ENCODE results near the gene TNRC6A. TPM values are rescaled to one million over a fixed set of nuclear protein-coding genes. Genes with fewer than 3 reads are reported as not detected.
"Not testable (repeated sequence)": the region's sequence is repeated elsewhere in the genome, so short reads cannot be mapped to it uniquely, and the experiment has no call there.

The TNRC6A gene
- total RNA-seq, 2 experiments from 2014 or later = 46.8 to 53.1 TPM

DNA sequence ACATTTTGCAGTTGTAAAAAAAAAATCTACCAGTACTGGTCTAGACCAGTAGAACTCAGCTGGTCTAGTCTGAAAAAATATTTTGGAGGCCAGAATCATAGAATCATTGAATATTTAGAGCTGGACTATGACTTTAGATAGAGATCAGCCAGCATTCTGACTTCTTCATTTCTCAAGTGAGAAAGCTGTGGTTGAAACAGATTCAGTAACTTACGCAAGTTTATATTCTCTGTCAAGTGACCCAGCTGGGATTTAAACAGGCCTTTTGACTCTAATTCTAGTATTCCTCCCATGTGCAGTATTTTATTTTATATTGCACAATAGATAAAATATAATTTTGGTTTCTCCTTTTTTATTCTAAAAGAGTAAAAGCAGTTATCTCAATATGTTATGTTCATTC lies 4.9 kb downstream of the TNRC6A start:
- ATAC-seq (ENCODE audit: low read depth) = no peak
- Mint-ChIP-seq H3K27me3 (no peaks in the 10 kb centered on the region), H3K4me1 (peaks cover 37% of the 10 kb centered on the region), H3K27ac (no peak overlapping the region), H3K4me3 (no peak overlapping the region), H3K36me3 (peaks cover 33% of the 10 kb centered on the region), H3K9me3 (no peaks in the 10 kb centered on the region)
- no peak for DNase-seq
- POLR2A ChIA-PET = no interaction called here

DNA sequence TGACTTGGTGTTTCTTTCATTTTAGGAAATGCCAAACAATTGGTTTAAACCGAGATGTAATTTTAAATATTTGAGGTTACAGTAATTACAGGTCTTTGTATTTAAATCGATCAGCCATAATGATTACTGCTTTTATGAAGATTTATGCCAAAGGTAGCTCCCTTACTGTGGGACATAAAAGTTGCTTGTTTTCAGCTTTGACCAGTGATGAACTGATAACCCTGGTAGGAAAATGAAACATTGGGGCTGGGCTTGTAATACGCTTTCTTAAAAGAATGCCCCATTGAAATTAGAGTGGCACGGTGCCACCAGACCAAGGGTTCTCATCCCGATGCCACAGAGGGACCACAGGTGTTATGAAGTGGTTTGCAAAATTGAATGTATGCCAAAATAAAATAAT lies 7.3 kb downstream of the TNRC6A start:
- Mint-ChIP-seq H3K4me3 (no peak overlapping the region), H3K27me3 (no peaks in the 10 kb centered on the region), H3K4me1 (peaks cover 35% of the 10 kb centered on the region), H3K27ac (no peak overlapping the region), H3K9me3 (no peaks in the 10 kb centered on the region), H3K36me3 (peaks cover 35% of the 10 kb centered on the region)
- DNase-seq (no peak), ATAC-seq (ENCODE audit: low read depth) (no peak)
- POLR2A ChIA-PET = no interaction called here

DNA sequence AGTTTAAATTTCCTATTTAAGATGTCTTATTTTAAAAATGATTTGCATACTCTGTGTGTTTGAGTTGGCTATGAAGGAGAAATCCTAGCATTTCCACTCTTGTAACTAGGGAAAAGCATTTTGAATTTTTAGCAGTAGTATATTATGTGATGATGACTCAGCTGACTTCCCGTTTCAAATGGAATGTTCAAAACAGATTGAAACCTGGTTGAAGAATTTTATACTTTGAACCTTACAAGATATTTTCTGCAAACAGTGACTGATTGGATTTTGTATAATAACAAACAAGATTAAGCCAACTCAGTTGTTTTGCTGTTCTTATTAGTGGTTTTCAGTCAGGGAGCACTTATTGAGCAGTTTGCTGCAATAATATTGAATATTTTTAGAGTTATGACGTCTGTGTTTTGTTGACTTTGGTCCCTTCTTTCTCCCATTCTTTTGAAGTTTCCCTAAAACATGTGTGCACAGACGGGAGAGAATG lies 8.0 kb downstream of the TNRC6A start:
- POLR2A ChIA-PET = no interaction called here
- Mint-ChIP-seq H3K27me3 (no peaks in the 10 kb centered on the region), H3K27ac (no peak overlapping the region), H3K36me3 (peaks cover 31% of the 10 kb centered on the region), H3K9me3 (no peaks in the 10 kb centered on the region), H3K4me1 (peaks cover 28% of the 10 kb centered on the region), H3K4me3 (no peak overlapping the region)
- ATAC-seq (ENCODE audit: low read depth) = no peak
- no peak for DNase-seq

DNA sequence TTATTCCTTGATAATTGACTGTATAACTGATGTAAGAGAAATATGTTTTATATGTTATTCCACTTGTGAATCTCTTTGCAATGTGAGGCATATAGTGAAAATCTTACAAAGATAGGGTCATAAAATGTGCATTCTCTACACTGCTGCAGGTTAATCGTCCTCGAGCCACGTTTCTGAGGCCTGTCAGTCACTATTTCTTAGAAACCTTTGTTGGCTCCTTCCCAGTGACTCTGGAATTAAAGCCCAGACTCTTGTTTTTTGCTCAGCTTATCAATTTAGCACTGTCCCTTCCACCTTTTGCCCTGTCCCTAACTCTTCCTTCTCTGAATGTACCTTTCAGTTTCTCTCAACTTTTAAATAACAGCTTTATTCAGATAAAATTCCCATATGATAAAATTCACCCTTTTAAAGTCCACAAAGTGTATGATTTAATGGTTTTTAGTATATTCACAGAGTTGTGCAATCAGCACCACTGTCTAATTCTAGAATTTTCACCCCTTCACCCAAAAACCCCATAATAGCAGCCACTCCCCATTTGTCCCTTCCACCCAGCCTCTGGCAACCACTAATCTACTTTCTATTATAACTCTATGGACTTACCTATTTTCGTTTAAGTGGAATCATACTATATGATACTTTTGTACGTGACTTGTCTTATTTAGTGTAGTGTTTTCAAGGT lies 8.6 kb downstream of the TNRC6A start:
- Mint-ChIP-seq H3K27me3 (no peaks in the 10 kb centered on the region), H3K4me1 (peaks cover 28% of the 10 kb centered on the region), H3K36me3 (peaks cover 31% of the 10 kb centered on the region), H3K4me3 (no peak overlapping the region), H3K27ac (no peak overlapping the region), H3K9me3 (no peaks in the 10 kb centered on the region)
- no peak for ATAC-seq (ENCODE audit: low read depth)
- POLR2A ChIA-PET = no interaction called here
- DNase-seq = no peak

DNA sequence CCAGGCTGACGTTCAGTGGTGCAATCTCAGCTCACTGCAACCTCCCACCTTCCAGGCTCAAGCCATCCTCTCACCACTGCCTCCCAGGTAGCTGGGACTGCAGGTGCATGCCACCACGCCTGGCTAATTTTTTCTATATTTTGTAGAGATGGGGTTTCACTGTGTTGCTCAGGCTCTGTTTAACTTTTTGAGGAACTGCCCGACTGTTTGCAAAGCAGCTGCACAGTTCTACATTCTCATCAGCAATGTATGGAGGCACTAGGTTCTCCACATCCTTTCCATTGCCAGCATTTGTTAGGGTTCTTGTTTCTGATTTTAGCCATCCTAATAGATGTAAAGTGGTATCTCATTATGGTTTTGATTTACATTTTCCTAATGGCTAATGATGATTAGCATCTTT lies 9.4 kb downstream of the TNRC6A start:
- no peak overlapping the region for H3K4me3 Mint-ChIP-seq
- POLR2A ChIA-PET = no interaction called here
- ATAC-seq (ENCODE audit: low read depth) = no peak
- no peaks in the 10 kb centered on the region for H3K9me3 Mint-ChIP-seq
- no peak for DNase-seq
- H3K27me3 Mint-ChIP-seq = no peaks in the 10 kb centered on the region
- H3K36me3 Mint-ChIP-seq = peaks cover 22% of the 10 kb centered on the region
- H3K4me1 Mint-ChIP-seq = peaks cover 28% of the 10 kb centered on the region
- H3K27ac Mint-ChIP-seq = no peak overlapping the region

DNA sequence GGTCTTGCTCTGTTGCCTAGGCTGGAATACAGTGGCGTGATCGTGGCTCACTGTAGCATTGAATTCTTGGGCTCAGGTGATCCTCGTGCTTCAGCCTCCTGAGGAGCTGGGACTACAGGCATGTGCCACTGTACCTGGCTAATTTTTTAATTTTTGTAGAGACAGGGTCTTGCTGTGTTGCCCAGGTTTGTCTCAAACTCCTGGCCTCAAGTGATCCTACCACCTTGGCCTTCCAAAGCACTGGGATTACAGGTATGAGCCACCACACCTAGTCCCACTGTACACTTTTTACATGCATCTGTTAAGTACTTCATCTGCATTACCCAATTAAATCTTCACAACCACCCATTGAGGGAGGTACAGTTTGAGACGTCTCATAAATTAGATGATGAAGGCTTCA lies 12.4 kb downstream of the TNRC6A start:
- H3K27me3 Mint-ChIP-seq = no peaks in the 10 kb centered on the region
- DNase-seq (no peak), ATAC-seq (ENCODE audit: low read depth) (no peak)
- peaks cover 35% of the 10 kb centered on the region for H3K4me1 Mint-ChIP-seq
- H3K27ac Mint-ChIP-seq = no peak overlapping the region
- POLR2A ChIA-PET = no interaction called here
- H3K4me3 Mint-ChIP-seq = no peak overlapping the region
- H3K9me3 Mint-ChIP-seq = no peaks in the 10 kb centered on the region
- H3K36me3 Mint-ChIP-seq = peaks cover 28% of the 10 kb centered on the region

DNA sequence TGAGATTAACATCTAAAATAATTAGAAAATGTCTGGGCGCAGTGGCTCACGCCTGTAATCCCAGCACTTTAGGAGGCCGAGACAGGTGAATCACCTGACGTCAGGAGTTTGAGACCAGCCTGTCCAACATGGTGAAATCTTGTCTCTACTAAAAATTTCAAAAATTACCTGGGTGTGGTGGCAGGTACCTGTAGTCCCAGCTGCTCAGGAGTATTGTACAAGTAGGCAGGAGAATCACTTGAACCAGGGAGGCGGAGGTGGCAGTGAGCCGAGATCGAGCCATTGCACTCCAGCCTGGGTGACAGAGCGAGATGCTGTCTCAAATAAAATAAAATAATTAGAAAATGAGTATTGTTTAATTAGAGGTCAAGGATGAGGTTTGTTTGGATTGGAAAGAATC lies 13.2 kb downstream of the TNRC6A start:
- H3K9me3 Mint-ChIP-seq; H3K27me3 Mint-ChIP-seq; H3K27ac Mint-ChIP-seq; DNase-seq; H3K4me3 Mint-ChIP-seq; ATAC-seq (ENCODE audit: low read depth); POLR2A ChIA-PET: not testable (repeated sequence)
- Mint-ChIP-seq H3K4me1 (peaks cover 33% of the 10 kb centered on the region), H3K36me3 (peaks cover 30% of the 10 kb centered on the region)

DNA sequence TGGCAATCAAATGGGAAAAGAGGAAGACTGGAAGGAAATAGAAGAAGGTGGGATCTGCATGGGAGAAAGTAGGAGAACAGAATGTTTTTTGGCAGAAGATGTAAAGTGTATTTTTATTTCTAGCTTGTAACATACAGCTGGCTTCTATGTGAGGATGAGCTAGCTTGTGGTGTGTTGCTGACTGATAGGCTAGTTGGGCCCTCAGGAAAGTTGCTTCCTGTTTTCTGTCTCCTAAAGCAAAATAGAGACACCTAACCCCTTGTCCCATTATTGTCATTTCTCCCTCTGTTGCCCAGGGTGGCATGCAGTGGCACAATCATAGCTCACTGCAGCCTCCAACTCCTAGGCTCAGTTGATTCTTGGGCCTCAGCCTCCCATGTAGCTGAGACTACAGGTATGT lies 15.9 kb downstream of the TNRC6A start:
- Mint-ChIP-seq H3K4me1 (peaks cover 38% of the 10 kb centered on the region), H3K4me3 (no peak overlapping the region), H3K36me3 (peaks cover 36% of the 10 kb centered on the region), H3K27ac (no peak overlapping the region), H3K27me3 (no peaks in the 10 kb centered on the region), H3K9me3 (no peaks in the 10 kb centered on the region)
- DNase-seq = no peak
- POLR2A ChIA-PET = no interaction called here
- no peak for ATAC-seq (ENCODE audit: low read depth)

DNA sequence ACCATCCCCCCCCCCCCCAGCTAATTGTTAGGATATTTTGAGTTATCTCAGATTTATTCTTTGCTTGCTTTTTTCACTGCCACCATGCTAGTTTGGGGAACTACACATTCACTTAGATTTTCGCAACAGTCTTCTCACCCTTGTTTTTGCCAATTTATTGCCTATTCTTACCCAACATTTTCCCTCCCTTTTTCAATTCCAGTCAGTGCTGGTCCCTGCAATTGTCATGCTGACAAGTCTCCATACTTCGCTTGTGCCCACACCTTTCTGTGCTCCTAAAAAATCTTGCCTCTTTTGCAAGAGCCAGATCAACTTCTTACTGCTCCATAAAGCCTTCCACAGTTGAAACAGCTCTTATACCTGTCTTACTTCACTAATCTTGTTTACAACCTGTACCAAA lies 16.3 kb downstream of the TNRC6A start:
- Mint-ChIP-seq H3K4me1 (peaks cover 36% of the 10 kb centered on the region), H3K36me3 (peaks cover 35% of the 10 kb centered on the region), H3K27ac (no peak overlapping the region), H3K4me3 (no peak overlapping the region), H3K9me3 (no peaks in the 10 kb centered on the region), H3K27me3 (no peaks in the 10 kb centered on the region)
- POLR2A ChIA-PET = no interaction called here
- DNase-seq = no peak
- ATAC-seq (ENCODE audit: low read depth) = no peak

DNA sequence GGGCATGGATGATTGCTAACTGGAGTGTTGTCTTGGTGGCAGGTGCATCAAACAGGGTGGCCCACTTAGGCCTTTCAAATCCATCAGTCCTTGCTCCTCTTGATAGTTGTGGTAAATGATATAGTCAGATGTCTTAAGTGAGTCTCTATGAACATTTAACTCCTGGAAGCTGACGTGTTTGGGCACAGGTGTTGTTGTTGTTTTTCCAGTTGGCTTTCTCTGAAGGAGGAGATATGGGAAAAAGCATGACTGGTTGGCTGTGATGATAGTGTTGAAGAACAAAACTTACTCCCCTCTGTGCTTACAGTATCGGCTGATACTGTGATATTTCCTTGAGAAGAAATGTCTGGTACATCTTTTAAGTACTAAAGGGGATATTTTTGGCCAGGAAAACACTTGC lies 18.0 kb downstream of the TNRC6A start:
- DNase-seq = no peak
- no peaks in the 10 kb centered on the region for H3K27me3 Mint-ChIP-seq
- H3K9me3 Mint-ChIP-seq = no peaks in the 10 kb centered on the region
- H3K4me1 Mint-ChIP-seq = peaks cover 38% of the 10 kb centered on the region
- POLR2A ChIA-PET = no interaction called here
- no peak overlapping the region for H3K4me3 Mint-ChIP-seq
- H3K27ac Mint-ChIP-seq = no peak overlapping the region
- ATAC-seq (ENCODE audit: low read depth) = no peak
- H3K36me3 Mint-ChIP-seq = peaks cover 35% of the 10 kb centered on the region

DNA sequence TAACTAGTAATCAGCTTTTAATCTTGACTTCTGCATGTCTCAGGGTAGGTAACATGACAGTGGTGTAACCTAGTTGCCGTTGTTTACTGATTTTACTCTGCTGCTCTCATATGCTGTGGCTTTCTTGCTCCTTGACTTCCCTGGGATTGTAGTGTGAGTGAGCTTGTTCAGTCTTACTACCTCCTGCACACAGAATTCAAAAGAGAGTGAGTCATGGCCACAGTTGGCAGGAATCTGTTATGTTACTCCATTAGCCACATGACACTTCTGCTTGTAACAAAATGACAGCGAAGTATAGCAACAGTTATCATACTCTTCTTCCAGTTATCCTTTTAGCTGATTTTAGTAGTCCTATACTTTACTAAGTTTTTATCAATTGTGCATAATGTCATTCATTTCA lies 18.8 kb downstream of the TNRC6A start:
- Mint-ChIP-seq H3K4me1 (peaks cover 43% of the 10 kb centered on the region), H3K4me3 (no peak overlapping the region), H3K27me3 (no peaks in the 10 kb centered on the region), H3K27ac (no peak overlapping the region), H3K9me3 (no peaks in the 10 kb centered on the region), H3K36me3 (peaks cover 35% of the 10 kb centered on the region)
- ATAC-seq (ENCODE audit: low read depth) = no peak
- POLR2A ChIA-PET = no interaction called here
- DNase-seq = no peak

DNA sequence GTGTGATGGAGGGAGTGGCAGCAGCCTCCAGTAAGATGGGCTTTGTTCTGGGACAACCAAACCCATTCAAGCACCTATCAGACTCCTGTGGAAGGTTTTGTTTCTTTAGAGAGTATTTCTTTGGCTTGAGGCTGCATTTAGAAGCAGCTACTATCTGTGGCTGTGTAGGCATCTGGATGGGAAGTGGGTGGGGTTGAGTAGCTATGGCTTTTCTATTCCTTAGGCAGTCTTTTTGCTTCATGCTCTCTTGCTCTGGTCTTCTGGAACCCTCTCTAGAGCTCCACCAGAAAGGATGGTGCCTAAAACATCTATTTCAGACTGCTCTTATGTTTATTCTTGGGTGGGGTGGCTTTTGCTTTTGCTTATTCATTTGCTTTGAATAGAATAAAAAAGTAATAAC lies 19.9 kb downstream of the TNRC6A start:
- no peaks in the 10 kb centered on the region for H3K9me3 Mint-ChIP-seq

DNA sequence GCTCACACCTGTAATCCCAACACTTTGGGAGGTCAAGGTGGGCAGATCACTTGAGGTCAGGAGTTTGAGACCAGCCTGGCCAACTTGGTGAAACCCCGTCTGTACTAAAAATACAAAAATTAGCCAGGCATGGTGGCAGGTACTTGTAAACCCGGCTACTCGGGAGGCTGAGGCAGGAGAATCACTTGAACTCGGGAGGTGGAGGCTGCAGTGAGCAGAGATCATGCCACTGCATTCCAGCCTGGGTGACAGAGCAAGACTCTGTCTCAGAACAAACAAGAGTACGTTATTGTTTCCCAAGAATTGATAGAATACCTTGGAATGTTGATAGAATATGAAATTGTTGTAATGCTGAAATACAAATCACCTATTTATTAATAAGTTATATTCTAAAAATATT lies 20.4 kb downstream of the TNRC6A start:
- H3K4me3 Mint-ChIP-seq, POLR2A ChIA-PET: not testable (repeated sequence)
- peaks cover 39% of the 10 kb centered on the region for H3K4me1 Mint-ChIP-seq

More for the DNA sequence above, 19.9 kb downstream of the TNRC6A start:
- Mint-ChIP-seq H3K27ac (no peak overlapping the region), H3K27me3 (no peaks in the 10 kb centered on the region), H3K4me1 (peaks cover 40% of the 10 kb centered on the region), H3K36me3 (peaks cover 35% of the 10 kb centered on the region), H3K4me3 (no peak overlapping the region)
- ATAC-seq (ENCODE audit: low read depth) = no peak
- POLR2A ChIA-PET = no interaction called here
- no peak for DNase-seq

DNA sequence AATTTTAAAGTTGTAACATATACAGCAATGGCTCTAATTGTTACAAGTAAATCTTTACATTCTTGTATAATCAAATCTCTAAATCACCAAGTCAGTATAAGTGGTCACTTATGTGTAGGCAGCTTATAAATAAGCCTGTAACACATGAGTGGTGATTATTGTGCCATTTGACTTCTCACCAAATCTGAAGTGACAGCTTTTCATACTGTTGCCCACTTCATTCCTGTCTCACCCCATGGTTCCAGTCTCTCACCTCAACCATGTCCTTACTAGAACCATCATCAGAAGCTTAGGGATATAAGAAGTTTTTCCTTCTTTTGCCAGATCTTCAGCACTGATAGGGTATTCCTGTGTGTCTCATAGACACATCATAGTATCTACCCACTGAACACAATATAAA lies 23.5 kb downstream of the TNRC6A start:
- Mint-ChIP-seq H3K27ac (no peak overlapping the region), H3K27me3 (no peaks in the 10 kb centered on the region), H3K36me3 (peaks cover 19% of the 10 kb centered on the region), H3K4me1 (peaks cover 26% of the 10 kb centered on the region), H3K9me3 (no peaks in the 10 kb centered on the region), H3K4me3 (no peak overlapping the region)
- ATAC-seq (ENCODE audit: low read depth) (no peak), DNase-seq (no peak)
- POLR2A ChIA-PET = no interaction called here

More for the DNA sequence above, 20.4 kb downstream of the TNRC6A start:
- not testable (repeated sequence) for ATAC-seq (ENCODE audit: low read depth); H3K27me3 Mint-ChIP-seq; H3K27ac Mint-ChIP-seq; H3K9me3 Mint-ChIP-seq; DNase-seq
- H3K36me3 Mint-ChIP-seq = peaks cover 36% of the 10 kb centered on the region

DNA sequence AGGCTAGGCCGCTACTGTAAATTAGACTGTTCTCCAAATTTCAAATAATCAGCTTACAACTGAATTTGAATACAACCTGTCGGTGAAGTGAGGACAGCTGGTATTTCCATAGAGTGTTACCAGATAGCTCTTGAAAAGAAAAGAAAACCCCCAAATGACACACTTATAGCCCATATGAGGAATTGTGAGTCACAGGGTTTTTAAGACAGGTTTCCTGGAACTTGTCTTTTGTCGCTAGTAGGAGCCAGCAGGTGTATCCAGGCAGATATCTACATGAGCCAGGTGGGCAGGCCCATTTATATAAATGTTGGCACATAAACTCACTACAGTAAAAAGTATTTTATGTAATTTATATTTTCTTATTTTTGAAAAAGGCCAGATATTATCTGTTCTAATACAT lies 24.0 kb downstream of the TNRC6A start:
- peaks cover 19% of the 10 kb centered on the region for H3K36me3 Mint-ChIP-seq
- DNase-seq (no peak), ATAC-seq (ENCODE audit: low read depth) (no peak)
- H3K4me3 Mint-ChIP-seq = no peak overlapping the region
- peaks cover 24% of the 10 kb centered on the region for H3K4me1 Mint-ChIP-seq
- H3K9me3 Mint-ChIP-seq = no peaks in the 10 kb centered on the region
- no peak overlapping the region for H3K27ac Mint-ChIP-seq
- no peaks in the 10 kb centered on the region for H3K27me3 Mint-ChIP-seq
- POLR2A ChIA-PET = no interaction called here
